ENCODE results near the gene C12orf76.
"Not testable (repeated sequence)": the region's sequence is repeated elsewhere in the genome, so short reads cannot be mapped to it uniquely, and the experiment has no call there.

C12orf76 gene

DNA sequence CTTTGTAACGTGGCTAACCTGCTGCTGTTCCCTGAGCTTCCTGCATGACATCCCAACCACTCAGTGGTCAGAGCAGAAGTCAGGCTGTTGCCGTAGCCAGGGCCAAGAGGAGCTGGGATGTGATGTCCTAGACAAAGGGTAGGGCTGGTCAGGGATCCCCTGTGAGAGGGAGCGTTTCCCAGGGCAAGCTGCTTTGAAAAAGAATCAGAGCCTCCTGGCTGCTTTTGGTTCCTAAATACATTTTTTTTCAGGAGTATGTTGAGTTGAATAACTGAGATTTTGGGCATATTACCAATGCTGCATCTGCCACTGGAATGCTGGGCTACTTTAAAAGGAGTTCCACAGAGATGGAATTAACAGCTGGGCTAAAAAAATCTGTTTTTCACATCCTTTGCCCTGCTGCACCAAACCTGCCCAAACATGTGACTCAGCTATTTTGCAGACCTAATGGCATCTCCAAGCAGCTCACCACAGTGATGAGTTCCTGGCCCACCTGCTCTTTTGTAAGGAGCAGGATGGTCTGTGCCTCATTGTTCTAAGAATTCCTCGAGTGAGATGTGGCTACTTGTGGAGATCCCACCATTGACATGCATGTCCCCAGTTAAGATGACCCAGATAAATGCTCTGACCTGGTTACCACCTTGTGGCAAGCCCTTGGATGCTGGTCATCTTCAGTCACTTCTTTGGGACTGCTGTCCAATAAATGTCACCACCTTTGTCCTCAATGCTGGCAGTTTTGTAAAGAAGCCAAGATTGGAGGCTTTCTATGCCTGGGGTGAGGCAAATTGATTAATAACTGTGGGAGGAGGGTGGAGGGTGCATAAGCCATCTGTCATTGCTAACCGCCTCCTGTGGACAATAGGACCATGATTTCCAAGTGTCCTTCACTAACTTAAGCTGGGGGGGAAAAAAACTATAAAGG lies 25.0 kb downstream of the C12orf76 start:
- DNase-seq (ENCODE audit: low read depth in 1 of 2, low spot score in 1 of 2): no peak

DNA sequence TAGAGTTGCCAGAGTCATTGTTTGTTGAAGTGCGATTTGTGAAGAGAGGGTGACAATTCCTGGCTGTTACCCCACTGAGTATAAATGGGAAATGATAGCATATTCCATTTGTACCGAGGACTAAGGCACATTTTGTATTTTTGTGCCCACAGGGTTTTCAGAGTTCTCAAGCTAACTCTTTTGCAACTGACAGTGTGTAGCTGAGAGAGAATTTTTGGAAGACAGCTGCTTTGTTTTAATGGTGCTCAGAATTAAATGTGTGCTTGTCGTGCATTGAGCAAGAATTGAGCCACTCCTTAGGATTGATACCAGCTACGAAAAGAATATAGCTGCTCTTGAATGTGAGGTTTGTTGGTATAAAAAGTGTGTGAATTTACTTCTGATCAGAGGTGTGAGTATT lies 27.4 kb downstream of the C12orf76 start:
- no peak for DNase-seq (ENCODE audit: low read depth in 1 of 2, low spot score in 1 of 2)

DNA sequence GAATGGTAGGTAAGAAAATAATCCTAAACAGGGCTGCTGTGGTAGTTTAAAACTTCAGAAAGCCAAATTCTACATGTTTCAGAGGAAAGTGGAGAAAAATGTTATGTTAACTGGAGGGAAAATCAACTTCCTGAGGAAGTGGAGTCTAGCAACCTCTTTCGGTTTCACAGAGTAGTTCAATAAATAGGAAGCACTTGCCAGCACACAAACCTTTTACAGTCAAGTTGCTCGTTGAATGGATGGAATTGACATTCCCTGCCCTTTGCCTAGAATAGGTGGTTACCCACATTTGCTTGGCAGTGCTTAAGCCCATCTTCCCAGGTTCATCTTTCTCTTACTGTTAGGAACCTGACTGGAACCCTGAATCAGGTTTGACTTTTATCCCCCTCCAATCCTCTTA lies 33.2 kb downstream of the C12orf76 start:
- DNase-seq (ENCODE audit: low read depth in 1 of 2, low spot score in 1 of 2): no peak

DNA sequence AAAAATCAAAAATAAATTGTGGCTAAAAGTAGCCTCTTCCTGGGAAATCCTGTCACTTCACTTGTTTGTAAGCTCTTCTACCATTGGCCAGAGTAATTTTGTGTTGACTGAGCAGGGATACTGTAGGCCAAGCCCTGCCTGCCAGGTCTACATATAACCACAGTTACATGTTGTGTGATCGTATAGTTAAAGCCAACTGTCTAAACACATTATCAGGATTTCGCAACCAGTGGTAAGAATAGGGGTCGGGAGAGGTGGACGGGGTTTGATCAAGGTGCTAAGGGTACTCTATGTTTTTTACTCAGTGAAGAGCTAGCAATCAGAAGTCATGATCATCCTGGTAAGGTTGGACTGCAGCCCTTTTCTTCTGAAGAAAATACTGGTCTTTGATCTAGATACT lies 35.7 kb downstream of the C12orf76 start:
- DNase-seq (ENCODE audit: low read depth in 1 of 2, low spot score in 1 of 2): no peak

DNA sequence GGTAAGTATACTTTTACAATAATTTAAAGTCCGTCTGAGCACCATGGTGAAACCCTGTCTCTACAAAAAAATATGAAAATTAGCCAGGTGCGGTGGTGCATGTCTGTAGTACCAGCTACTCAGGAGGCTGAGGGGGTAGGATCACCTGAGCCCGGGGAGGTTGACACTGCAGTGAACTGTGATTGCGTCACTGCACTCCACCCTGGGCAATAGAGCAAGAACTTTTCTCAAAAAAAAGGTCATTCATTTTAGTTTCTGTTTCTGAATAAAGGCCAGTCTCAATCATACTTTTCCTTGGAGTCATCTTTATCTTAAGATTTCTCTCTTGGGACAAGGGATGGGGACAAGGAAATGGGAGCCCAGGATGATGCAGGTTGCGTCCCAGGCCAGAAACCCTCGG lies 36.2 kb downstream of the C12orf76 start:
- no peak for DNase-seq (ENCODE audit: low read depth in 1 of 2, low spot score in 1 of 2)

DNA sequence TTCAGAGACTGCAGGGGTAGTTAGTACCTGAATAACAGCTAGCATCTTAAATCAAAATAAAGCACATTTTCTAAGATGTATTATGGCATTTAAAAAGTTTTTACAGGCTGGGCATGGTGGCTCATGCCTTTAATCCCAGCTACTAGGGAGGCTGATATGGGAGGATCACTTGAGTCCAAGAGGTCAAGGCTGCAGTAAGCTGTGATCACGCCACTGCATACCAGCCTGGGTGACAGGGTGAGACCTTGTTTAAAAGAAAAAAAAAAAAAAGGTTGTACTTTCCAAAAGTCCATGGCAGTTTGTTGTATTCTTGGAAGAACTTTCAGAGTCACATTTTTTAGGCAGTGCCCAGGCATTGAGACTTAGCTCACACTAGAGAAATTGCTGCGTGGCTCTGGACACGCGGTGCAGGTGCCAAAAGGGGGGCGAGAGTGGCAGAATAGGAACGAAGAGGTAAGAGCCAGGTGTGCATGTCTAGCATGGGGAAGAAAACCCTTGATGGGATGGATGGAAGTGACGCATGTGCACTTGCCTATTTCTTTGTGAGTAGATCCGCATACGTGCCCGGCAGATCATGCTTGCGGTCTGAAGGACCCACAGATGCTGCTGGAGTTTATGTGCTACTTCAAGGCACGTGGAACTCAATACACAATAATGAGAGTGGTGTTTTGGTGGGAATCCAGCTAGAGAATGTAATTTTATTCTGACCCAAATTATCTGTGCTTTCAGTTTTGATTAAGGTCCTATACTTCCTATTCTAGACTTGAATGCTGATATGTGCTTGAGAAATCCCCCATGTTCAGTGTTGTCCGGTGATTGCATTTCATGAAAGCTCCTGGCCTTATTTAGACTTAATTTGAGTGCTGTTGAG lies 37.2 kb downstream of the C12orf76 start:
- DNase-seq (ENCODE audit: low read depth in 1 of 2, low spot score in 1 of 2): no peak

DNA sequence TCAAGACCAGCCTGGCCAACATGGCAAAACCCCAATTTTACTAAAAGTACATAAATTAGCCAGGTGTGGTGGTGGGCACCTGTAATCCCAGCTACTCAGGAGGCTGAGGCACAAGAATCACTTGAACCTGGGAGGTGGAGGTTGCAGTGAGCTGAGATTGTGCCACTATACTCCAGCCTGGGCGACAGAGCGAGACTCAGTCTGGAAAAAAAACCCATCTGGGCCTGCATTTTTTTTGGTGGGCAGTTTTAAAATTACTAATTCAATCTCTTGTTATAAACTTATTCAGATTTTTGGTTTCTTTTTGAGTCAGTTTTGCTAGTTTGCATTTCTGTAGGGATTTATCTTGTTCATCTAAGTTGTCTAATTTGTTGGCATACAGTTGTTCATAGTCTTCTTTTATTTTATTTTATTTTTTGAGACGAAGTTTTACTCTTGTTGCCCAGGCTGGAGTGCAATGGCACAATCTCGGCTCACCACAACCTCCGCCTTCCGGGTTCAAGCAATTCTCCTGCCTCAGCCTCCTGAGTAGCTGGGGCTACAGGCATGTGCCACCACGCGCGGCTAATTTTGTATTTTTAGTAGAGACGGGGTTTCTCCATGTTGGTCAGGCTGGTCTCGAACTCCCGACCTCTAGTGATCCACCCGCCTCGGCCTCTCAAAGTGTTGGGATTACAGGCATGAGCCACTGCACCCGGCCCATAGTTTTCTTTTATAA lies 39.5 kb downstream of the C12orf76 start:
- not testable (repeated sequence) for DNase-seq (ENCODE audit: low read depth in 1 of 2, low spot score in 1 of 2)

DNA sequence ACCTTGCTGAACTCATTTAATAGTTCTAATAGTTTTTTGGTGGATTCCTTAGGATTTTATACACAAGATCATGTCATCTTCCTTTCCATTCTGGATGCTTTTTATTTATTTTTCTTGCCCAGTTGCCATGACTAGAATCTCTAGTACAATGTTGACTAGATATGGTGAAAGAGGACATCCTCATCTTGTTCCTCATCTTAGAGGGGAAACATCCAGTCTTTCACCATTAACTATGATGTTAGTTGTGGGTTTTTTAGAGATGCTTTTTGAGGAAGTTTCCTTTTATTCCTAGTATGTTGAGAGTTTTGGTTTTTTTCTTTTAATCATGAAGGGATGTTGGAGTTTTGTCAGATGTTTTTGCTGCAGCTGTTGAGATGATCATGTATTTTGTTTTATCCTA lies 40.4 kb downstream of the C12orf76 start:
- no peak for DNase-seq (ENCODE audit: low read depth in 1 of 2, low spot score in 1 of 2)

DNA sequence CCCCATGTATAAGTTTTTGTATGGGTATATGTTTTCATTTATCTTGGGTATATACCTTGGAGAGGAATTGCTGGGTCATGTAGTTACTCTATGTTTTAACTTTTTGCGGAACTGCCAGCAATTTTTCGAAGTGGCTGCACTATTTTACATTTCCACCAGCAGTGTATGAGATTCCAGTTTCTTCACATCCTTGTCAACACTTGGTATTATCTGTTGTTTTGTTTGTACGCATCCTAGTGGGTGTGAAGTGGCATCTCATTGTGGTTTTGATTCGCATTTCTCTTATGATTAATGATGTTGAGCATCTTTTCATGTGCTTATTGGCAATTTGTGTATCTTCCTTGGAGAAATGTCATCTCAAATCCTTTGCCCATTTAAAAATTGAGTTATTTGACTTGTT lies 42.2 kb downstream of the C12orf76 start:
- no peak for DNase-seq (ENCODE audit: low read depth in 1 of 2, low spot score in 1 of 2)

DNA sequence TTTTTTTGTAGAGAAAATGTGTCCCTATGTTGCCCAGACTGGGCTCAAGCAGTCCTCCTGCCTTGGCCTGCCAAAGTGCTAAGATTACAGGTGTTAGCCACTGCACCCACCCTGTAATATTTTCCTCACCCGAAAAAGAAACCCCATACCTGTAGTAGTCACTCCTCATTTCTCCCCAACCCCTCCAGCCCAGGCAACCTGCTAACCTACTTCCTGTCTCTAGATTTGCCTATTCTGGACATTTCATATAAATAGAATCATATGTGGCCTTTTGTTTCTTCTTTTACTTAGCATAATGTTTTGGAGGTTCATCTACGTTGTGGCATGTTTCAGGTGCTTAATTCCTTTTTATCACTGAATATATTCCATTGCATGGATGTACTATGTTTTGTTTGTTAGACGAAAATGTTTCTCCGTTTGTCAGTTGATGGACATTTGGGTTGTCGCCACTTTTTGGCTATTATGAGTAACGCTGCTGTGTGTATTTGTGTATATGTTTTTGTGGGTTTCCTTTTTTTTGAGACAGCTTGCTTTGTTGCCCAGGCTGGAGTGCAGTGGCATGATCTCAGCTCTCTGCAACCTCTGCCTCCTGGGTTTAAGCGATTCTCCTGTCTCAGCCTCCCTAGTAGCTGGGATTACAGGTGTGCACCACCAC lies 42.9 kb downstream of the C12orf76 start:
- no peak for DNase-seq (ENCODE audit: low read depth in 1 of 2, low spot score in 1 of 2)

DNA sequence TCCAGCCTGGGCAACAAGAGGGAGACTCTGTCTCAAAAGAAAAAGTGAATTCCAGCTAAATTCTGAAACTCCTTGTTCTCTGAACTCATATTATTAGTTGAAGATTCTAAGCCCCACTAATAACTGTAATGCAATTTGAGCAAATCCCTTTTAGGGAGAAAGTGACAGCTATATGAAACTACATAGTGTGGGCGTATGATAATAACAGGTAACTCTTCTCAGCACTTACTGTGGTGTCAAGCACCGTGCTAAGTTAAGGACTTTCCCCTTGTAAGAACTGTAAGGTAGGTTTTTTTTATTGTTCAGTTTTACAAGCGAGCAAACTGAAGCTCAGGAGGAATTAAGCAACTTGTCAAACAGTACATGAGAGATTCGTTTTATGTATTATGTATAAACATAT lies 43.7 kb downstream of the C12orf76 start:
- no peak for DNase-seq (ENCODE audit: low read depth in 1 of 2, low spot score in 1 of 2)

DNA sequence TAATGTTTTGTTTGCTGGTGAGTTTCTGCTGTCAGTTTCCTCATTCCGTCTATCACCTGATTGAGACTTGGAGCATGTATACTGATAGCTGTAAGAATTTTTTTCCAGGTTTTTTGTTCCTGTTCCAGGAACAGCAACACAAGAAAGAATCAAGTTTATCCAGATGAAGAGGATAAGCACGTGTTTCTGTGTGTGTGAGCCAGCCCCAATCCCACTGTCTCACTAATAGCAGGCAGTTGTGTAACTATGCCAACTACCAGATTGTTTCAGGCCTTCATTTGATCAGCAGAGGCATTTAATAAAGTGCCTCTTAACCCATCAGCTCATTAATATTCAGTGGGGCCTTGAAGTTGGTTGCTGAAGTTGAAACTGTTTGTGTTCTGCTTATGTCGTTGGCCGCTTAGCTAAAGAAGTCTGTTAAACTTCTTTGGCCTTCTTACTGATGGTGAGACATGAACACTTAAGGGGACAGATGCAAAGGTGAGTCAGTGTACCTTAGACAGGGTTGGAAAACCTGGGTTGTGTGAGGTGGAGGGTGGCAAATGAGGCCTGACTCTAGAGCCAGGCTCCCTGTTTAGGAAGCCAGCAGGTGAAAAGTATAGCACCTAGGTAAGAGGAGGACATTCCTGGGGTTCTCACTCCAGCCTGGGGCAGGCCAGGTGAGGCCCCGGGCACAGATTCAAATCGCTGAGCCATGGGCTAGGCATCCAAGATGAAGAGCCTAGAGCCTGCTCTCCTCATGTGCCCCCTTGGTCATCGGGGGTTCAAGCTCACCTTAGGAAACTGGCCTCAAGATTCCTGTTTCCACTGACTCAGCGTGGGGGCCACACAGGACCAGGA lies 45.4 kb downstream of the C12orf76 start:
- no peak for DNase-seq (ENCODE audit: low read depth in 1 of 2, low spot score in 1 of 2)

DNA sequence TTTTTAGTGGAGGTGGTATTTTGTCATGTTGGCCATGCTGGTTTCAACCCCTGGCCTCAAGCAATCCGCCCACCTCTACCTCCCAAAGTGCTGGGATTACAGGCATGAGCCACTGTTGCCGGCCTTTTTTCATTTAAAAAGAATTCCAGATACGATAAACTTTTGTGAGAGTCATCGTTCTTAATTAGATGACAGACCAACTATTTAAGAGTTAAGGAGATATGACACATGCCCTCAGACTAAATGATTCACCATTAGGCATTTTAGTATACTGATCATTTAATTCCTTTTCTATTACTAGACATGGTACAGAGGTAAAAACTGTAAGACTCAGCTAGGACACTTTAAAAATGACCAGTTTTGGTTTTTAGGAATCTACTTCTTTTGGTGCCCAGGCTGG lies 46.7 kb downstream of the C12orf76 start:
- DNase-seq (ENCODE audit: low read depth in 1 of 2, low spot score in 1 of 2): no peak

DNA sequence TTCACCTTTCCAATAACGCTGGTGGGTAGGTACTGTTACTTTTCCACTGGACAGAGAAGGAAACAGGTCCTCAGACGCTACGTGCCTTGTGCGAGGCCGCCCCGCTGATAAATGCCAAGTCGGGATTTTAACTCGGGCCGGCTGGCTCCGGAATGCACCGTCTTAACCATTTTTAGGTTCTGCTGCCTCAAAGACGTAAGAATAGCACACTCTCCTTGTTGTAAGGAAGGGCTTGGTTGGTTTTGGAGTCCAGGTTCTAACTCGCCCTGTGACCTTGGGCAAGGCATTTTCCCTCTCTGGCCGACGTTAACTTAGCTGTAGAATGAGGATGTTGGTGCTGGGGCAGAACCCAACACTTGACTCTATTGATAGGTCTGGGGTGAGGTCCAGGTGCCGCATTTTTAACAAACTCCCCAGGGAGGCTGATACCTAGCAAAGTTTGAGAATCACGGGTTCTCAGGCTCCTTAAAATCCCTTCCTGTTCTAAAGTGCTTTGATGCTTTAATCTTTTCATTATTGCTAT lies 48.3 kb downstream of the C12orf76 start:
- DNase-seq (ENCODE audit: low read depth in 1 of 2, low spot score in 1 of 2): no peak

DNA sequence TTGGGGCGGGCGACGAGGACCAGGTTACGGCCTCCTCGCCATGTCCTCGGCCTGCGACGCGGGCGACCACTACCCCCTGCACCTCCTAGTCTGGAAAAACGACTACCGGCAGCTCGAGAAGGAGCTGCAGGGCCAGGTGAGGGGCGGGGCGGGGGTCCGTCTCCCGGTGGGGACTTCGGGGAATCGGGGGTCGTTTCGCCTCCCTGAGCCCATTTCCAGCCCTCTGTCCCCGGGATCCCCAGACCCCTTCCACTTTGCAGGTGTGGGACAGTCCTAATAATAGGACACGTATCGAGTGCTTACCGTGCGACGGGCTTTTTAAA lies 48.7 kb downstream of the C12orf76 start:
- no peak for DNase-seq (ENCODE audit: low read depth in 1 of 2, low spot score in 1 of 2)

DNA sequence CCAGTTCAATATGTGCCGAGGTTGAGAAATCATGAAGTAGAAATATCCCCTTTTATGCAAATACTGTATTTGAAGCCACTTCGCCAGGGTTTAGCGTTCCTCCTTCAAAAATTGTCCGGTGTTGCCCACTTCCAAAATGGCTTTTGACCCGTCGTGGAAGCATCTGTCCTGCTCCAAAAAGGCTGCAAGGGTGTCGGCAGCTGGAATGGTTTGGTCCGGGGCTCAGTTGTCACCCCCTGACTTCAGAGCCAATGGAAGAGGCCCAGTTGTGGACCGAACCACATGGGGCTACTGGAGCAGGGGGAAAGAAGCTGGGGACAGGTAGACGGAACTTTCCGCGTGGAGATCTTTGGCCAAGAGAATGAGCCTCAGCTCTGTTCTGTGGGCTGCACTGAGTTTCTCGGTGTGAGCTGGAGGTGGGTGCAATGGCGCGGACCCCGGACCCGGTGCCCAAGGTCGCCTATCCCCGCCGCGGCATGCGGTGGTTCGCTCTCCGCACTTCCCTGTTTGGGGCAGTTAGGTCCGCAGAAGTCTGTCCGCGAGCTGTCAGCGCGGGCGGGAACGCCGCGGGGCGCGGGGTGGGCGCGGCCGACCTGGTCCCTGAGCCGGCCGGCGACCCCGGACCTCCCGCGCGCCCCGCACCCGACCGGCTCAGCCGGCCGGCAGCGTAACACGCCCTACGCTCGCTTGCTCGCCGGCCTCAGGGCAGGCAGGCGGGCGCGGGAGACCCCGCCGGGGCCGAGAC lies 49.2 kb downstream of the C12orf76 start, which contains the start of gene ANKRD13A:
Gene ANKRD13A (plus strand): TSS at position 527 of the 745 bp plus-strand sequence. CDS start 259 bp downstream, outside the sequence.
- peak; percentile 70 to 87 for DNase-seq (ENCODE audit: low read depth in 1 of 2, low spot score in 1 of 2)

DNA sequence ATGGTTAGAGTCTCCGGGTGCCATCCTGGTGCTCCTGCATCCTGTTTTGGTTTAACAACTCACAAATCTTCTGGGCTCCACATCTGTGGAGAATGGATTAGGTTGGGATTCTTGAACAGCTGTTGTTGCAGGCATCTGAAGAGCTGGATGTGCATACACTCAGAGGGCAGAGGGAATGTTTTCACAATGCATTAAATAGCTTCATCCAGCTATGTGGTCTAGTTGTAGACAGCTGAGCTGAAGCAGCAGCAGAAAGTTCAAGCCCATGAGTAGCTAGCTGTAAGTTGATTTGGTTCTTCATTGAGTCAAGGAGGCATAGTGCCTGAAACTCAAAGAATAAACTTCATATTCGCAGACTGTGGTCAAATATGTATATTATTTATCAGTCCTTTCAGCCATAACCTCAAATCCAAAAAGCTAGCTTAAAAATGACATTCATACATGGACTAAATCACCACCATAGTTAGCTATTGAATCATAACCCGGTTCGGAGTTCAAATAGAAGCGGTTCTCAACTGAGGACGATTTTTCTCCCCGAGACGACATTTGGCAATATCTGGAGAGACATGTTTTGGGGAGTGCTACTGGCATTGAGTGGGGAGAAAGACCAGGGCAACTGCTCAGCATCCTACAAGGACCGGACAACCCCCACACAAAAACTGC lies 50.0 kb downstream of the C12orf76 start:
- DNase-seq (ENCODE audit: low read depth in 1 of 2, low spot score in 1 of 2): no peak

DNA sequence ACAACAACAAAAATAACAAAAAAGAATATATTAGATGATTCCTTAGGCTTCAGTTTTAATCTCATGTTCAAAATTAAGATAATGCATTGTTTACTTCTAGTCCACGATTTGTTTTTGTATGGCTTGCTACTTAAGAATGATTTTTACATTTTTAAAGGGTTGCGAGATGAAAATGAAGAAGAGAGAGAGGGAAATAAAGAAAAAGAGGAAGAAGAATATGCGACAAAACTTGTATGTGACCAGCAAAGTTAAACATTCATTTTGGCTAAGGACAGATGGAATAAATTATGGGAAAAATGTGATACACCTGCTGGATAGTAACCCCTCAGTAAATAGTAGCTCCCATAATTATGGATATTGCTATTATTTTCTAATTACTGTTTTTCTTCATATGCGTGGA lies 50.9 kb downstream of the C12orf76 start:
- no peak for DNase-seq (ENCODE audit: low read depth in 1 of 2, low spot score in 1 of 2)

DNA sequence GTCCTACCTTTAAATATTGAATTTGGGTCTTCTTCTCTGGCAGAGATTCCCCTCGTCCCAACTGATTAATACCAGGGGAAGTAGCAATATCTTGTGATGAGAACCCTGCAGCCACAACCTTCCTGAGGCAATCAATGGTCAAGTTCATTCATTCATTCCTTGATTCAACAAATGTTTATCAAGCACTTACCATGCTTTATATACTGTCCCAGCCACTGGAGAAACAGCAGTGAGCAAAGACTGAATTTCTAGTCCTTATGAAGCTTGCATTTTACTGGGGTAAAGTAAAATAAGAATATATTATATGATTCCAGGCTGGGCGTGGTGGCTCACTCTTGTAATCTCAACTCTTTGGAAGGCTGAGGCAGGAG lies 51.9 kb downstream of the C12orf76 start:
- DNase-seq (ENCODE audit: low read depth in 1 of 2, low spot score in 1 of 2): no peak
